Measurements from ENCODE around the gene TMEM253.

Gene TMEM253

GRCh38 chr14:21106176-21106497 lies 5.3 kb downstream of the TMEM253 start:
- DNase-seq: no peak

GRCh38 chr14:21106498-21107282 lies 5.8 kb downstream of the TMEM253 start:
- peak; percentile 25 for DNase-seq

- no peak for DNase-seq
Measured at GRCh38 chr14:21107283-21107800, 6.5 kb downstream of the TMEM253 start.

GRCh38 chr14:21108791-21109190 lies 7.9 kb downstream of the TMEM253 start:
- no peak for DNase-seq

- no peak for DNase-seq
Measured at GRCh38 chr14:21109377-21110138, 8.7 kb downstream of the TMEM253 start.

GRCh38 chr14:21112255-21112654 lies 11.4 kb downstream of the TMEM253 start:
- no peak for DNase-seq

GRCh38 chr14:21113369-21113768 lies 12.5 kb downstream of the TMEM253 start:
- DNase-seq: no peak

GRCh38 chr14:21118933-21119332 lies 18.1 kb downstream of the TMEM253 start:
- no peak for DNase-seq

- no peak for DNase-seq
Measured at GRCh38 chr14:21120686-21121085, 19.8 kb downstream of the TMEM253 start.

GRCh38 chr14:21121122-21121521 lies 20.3 kb downstream of the TMEM253 start:
- DNase-seq: no peak

- no peak for DNase-seq
Measured at GRCh38 chr14:21123429-21123828, 22.6 kb downstream of the TMEM253 start.

GRCh38 chr14:21133901-21134300 lies 33.0 kb downstream of the TMEM253 start:
- DNase-seq: no peak

- no peak for DNase-seq
Measured at GRCh38 chr14:21136024-21136423, 35.2 kb downstream of the TMEM253 start.

GRCh38 chr14:21142357-21142756 lies 41.5 kb downstream of the TMEM253 start:
- DNase-seq: no peak

GRCh38 chr14:21145437-21145836 lies 44.6 kb downstream of the TMEM253 start:
- no peak for DNase-seq

- DNase-seq: no peak
Measured at GRCh38 chr14:21149641-21150367, 48.9 kb downstream of the TMEM253 start.

All from GF-D8 (cell line).